Measurements from ENCODE around the gene UGT1A7.

The UGT1A7 gene

DNA sequence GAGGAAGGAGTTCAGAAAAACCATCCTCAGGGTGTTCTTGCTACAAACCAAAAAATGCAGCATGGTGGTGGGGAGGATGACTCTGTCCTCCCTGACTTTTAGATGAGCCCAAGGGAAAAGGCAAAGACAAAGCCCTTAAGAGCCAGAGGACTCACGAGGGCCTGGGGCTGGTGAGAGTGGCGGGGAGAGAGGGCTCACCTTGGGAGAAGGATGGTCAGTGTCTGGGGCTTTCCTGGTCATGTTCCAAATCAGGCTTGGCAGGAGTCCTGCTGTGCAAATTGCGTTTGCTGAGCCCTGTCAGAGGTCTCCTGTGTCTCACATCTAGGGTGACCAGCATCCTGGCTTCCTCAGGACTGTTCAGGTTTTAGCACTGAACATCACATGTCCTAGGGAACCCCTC is 83.1 kb downstream of the UGT1A7 start:
- DNase-seq, result no peak

DNA sequence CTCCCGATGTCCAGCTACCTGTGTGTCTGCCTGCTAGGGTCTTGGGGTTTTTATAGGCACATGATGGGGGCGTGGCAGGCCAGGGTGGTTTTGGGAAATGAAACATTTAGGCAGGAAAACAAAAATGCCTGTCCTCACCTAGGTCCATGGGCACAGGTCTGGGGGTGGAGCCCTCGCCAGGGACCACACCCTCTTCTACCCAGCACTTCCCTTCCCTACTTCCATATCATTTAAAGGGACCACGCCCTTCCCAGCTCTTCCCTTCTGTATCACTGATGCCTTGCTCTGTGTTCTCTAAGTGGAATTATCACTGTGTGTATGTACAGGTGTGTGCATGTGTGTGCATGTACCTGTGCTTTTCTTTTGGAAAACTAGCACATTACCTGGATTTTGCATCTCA is 84.7 kb downstream of the UGT1A7 start:
- DNase-seq, result no peak

DNA sequence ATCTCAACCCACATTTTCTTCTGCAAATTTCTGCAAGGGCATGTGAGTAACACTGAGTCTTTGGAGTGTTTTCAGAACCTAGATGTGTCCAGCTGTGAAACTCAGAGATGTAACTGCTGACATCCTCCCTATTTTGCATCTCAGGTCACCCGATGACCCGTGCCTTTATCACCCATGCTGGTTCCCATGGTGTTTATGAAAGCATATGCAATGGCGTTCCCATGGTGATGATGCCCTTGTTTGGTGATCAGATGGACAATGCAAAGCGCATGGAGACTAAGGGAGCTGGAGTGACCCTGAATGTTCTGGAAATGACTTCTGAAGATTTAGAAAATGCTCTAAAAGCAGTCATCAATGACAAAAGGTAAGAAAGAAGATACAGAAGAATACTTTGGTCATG is 86.4 kb downstream of the UGT1A7 start:
- DNase-seq, result no peak

DNA sequence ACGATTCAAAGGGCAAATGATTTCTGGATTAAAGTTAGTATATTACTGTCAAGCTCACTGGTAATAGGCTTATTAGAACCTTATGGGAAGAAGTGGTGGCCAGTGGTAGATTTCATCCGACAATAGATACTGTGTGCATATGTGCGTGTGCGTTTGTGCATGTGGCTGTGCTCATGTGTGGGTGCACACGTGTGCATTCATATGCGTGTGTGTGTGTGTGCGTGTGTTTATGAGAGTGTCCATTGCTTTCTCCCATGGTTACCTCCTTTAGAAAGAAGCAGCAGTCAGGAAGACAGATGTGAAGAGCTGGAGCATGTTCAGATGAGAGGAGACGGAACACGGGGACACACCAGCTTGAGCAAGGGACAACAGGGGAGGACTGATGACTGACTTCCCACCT is 87.6 kb downstream of the UGT1A7 start:
- DNase-seq, result no peak

DNA sequence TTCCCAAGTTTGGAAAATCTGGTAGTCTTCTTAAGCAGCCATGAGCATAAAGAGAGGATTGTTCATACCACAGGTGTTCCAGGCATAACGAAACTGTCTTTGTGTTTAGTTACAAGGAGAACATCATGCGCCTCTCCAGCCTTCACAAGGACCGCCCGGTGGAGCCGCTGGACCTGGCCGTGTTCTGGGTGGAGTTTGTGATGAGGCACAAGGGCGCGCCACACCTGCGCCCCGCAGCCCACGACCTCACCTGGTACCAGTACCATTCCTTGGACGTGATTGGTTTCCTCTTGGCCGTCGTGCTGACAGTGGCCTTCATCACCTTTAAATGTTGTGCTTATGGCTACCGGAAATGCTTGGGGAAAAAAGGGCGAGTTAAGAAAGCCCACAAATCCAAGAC is 90.5 kb downstream of the UGT1A7 start:
- DNase-seq, result no peak

DNA sequence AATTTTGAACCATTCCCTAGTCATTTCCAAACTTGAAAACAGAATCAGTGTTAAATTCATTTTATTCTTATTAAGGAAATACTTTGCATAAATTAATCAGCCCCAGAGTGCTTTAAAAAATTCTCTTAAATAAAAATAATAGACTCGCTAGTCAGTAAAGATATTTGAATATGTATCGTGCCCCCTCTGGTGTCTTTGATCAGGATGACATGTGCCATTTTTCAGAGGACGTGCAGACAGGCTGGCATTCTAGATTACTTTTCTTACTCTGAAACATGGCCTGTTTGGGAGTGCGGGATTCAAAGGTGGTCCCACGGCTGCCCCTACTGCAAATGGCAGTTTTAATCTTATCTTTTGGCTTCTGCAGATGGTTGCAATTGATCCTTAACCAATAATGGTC is 90.9 kb downstream of the UGT1A7 start:
- no peak for DNase-seq

DNA sequence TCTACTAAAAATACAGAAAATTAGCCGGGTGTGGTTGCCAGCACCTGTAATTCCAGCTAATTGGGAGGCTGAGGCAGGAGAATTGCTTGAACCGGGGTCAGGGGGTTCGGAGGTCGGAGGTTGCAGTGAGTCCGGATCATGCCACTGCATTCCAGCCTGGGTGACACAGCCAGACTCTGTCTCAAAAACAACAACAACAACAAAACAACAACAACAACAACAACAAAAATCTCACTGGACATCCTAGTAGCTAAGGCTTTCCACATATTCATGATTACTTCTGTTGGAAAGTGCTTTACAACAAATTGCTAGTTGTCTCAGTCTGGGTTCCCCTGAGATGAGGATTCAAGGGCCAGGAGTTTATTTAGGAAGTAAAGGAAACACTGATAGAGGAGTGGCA is 92.2 kb downstream of the UGT1A7 start:
- no peak for DNase-seq

DNA sequence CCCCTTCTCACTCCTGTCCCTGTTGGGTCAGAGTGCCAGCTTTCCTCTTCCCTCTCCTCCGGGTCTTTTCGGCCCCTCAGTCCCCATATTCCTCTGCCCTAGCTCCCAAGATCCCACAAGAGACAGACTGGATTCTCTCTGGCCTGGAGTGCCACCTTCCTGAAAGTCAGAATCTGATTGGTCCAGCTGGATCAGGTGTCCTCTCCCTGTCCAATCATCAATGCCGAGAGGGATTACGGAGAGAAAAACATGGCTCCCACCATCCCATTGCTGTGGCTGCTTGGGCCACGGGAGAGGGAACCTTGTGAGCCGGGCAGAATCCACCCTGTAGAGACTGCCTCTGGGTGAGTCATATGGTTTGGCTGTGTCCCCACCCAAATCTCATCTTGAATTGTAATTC is 93.7 kb downstream of the UGT1A7 start:
- no peak for DNase-seq

DNA sequence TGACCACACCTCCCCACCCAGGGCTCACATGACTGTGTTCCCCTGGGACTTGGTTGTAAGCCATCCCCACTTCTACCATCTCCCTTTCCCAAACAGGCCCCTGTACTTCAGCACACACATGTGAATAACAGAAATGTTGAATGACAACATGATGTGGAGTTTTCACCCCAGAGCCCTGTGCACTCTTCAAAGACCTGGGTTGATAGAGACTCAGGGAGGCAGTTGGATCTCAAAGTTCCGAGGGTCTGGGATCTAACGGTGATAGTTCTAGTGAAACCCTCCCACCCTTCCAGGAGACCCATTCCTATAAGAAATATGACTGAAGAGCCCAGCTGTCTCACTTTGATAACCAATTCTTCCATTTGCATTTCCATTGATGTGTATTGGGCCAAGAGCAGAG is 96.3 kb downstream of the UGT1A7 start, which contains the start of gene MROH2A:
Gene MROH2A, plus strand, starts transcription at position 301 of the 400 bp plus-strand sequence. CDS start 1,029 bp downstream, outside the sequence.
- DNase-seq, result no peak

DNA sequence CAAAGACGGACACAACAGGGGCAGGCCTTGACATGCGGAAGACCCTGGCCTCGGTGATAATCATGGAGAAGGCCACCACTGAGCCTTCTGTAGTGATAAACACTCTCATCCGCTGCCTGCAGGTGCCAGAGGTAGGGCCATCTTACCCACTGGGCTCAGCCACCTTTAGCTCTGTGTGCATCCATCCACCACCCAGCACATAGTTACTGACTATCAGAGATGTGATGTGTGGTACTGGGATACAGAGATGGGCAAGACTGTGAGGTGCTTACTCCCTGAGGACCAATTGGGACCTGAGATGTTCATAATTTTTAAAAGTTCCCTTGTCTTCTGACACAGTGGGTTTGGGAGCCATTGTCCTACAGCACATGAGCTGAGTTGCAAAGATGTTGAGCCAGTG is 98.0 kb downstream of the UGT1A7 start:
- no peak for DNase-seq

DNA sequence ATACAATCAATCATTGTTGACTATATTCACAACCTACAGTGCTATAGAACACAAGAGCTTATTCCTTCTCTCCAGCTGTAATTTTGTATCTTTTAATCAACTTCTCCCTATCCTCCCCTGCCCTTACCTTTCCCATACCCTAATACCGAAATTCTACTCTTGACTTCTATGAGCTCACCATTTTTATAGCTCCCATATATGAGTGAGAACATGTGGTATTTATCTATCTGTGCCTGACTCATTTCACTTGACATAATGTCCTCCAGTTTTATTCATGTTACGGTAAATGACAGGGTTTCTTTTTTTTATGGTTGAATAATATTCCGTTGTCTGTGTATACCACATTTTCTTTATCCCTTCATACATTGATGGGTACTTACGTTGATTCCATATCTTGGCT is 99.1 kb downstream of the UGT1A7 start:
- DNase-seq, result no peak

DNA sequence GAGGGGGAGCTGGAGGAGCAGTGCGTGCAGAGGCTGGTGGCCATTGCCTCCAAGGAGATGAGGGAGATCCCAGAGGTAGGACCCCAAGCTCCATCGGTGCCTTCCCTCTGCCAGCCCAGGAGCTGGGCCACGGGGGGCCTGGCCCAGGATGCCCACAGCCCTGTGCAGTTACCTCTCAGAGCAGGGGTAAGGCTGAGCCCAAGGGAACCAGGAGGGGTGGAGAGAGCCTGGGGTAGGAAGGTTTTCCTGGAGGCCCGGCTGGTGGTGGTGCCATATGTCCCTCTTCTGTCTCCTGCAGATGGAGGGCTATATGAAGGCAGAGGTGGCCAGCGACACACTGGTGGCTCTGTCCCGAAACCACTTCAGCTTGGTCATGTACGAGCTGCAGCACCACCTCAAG is 107.9 kb downstream of the UGT1A7 start:
- DNase-seq, result no peak

DNA sequence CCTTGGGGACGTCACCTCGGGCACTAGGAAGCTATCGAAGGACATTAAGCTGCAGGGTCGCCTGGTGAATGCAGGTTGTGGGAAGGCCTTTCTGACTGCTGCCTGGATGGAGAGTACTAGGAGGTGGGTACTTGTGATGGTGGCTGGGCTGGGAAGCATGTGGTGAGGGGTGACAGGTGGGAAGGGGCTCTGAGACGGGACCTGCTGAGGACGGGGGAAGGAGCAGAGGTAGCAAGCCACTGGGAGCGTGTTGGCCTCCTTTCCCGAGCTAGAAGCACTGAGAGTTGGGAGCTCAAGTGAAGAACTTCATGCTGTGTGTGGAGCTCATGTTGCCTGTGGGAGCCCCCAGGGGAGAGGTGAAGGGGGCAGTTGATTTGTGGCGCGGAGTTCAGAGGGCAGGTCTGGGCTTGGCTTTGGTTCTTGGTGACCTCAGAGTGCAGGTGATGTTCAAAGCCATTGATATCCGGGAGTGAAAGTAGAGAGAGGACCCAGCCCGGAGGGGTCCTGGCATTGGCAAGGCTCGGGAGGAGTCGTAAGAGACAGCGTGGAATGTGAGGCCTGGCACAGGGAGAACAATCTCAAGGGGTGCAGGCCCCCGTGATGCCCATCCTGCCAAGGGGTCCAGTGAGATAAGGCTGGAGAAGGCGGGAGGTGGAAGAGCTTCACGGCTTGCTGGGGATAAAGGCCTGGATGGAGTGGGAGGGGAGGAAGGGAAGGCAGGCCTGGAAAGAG is 109.6 kb downstream of the UGT1A7 start:
- DNase-seq, result no peak

DNA sequence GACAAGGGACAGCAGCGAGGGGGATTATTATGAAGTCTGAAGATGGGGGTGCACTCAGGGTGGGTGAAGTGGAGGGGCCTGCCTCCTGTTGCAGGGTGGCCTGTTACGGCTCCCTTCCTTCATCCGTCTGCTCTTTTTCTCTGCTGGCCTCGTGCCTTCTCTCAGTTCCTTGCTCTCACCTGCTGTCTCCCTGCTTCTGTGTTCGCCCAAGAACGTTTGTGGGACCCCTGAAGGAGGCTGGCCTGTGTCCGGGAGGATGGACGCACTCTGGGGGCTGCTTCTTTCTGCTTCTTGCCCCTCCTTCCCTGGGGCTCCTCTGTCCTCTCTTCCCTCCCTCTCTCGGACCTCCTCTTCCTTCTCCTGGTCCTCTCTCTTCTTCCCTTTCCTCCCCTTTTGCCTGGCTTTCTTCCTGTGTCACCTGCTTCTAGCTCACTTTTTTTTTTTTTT is 110.2 kb downstream of the UGT1A7 start:
- DNase-seq, result no peak

DNA sequence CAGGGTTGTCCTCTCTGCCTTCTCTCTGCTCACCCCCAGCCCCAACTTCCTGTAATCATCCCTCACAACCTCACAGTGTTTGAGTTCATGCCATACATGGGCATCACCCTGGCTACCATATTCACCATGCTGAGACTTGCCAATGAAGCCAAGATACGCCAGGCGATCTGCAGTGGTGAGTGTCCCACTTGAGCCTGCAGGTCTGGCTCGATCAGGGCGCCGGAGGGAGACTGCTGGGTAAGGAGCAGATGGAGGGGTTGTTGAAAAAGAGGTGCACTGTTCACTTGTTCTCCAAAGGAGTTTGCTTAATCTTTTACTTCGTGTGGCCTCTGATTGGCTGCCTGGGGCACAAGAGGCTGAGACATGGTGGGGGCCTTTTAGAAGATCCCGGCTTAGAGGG is 111.0 kb downstream of the UGT1A7 start:
- no peak for DNase-seq

DNA sequence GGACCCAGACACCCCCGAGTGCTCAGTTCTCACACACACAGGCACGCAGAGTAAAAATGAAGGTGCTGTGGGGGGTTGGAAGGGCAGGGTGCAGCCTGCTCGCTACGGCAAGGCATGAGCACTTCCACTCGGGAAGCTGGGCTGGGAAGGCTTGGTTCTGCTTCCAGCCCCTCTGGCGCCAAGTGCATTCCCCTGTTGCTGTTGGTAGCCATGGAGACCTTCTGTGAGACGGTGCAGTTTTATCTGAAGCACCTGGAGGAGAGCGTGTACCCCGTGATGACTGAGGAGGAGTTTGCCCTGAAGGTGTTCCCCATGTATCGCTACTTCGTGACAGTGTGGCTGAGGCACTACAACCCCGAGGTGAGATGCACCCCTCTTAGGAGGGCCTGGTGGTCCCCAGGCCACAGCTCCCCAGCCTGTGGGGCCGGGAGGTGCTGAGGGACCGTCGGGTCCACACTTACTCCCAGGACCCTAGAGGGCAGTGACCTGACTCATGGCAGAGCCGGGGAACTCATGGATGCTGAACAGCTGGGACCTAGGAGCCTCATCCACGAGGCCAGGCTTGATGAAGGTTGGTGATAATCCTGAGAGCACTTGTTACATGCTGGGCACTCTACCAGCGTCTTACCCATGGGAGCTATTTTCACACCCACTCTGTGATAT is 111.9 kb downstream of the UGT1A7 start:
- DNase-seq, result no peak

DNA sequence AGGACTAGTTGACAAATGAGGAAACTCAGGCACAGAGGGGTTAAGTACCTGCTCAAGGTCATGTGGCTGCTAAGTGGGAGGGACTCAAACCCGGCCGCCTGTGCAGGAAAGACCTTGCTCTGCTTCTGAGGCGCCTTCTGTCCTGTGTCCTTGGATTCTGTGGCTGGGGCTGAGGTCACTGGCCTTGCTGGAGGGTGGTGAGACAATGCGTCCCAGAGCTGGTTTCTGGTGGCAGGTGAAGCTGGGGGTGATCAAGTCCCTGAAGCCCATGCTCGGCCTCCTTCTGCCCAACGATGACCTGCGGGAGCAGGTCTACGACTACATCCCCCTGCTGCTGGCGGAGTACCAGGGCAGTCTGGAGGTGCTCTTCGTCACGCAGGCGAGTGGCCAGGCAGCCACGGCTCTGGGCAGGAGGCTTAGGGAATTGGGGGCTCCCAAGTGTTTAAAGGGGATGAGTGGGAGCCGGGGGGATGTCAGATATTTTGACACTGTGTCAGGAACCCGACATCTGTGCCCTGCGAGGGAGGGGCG is 112.5 kb downstream of the UGT1A7 start:
- DNase-seq, result no peak

DNA sequence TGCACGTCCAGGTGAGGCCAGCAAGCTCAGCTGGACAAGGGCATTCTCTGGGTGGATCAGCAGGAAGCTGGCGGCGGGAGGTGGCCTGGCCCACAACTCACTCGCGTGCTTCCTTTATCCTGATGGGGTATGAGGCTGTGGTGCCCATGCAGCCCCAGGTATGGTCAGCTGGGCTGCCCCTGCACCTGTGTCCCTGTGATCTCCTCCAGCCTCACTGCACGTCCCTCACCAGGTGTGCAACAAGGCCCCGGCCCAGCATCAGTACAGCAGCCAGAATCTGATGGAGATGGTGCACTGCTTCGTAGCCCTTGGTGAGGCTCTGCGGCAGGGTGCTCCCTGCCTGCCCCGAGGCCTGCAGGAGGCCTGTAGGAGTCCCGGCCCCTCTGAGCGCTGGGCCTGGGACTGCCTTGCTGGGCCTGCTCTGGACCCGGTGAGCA is 114.1 kb downstream of the UGT1A7 start:
- DNase-seq, result no peak

DNA sequence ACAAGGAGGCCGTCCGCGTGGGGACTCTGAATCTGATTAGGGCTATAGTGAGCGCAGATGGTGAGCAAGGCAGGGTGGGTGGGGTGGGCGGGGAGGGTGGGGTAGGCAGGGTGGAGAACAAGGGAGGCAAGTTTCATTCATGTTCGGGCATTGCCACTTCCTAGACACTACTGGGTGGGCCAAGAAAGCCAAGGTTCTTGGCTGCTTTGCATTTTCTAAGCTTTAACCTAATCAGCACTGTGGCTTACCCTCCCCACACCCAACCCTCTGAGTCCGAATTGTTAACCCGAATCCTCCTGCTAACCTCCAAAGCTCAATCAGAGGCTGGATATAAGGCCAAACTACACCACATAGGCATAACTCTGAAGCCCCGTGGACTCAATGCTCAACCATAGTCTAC is 114.6 kb downstream of the UGT1A7 start:
- DNase-seq, result no peak

DNA sequence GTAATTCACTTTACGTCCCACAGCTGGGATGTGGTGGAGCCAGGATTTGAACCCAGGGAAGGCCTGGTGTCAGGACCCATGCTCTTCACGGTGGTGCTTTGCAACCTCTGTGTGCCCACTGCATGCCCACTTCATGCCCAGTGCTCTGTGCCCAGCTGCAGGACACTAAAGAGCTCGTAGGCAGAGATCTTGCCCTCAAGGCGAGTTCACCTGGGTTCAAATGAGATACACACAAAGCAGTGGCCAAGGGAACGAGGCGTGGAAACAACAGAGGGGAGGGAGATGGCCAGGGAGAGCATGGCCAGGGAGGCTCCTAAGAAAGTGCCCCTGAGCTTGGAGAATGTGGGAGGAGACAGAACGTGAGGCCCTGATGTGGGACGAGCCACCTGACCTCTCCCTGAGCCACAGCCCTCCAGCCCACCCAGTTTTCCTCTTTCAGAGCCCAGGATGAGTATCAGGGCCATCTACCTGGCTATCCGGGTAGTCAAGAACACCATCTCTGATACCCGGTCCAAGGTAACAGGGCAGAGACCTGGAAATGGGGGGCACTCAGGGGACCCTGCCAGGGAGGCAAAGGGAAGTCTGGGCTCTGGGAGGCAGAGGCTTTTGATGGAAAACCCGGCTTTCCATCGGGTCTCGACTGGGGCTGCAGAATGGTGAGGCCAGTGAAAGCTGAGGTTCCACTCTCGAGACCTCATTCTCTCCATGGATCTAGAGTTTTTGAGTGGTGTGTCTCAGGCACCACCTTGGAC is 116.8 kb downstream of the UGT1A7 start:
- DNase-seq, result no peak

DNA sequence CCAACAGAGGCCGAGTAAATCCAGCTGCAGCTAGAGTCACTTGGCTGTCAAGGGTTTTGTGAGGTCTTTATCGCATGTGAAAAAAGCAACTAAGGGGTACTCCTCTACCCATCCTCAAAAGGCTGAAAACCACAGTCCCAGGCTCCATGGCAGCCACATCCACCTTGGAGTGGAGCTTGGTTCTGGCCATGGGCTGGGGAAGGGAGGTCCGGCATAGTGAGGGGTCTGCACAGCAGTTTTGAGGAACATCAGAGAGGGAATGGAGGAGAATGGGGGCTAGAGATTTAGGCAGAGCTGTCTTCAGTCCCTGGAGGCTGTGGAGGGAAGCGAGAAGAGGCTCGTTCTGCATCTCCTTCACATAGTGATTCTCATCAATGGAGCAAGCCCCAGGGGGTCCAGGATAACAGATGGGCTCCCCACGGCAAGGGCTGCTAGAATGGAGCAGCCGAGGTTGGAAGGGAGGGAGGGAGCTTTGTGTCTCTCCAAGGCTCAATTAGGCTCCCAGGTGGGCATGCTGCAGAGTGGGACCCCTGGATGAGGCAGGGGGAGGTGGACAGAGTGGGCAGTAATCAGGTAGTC is 117.5 kb downstream of the UGT1A7 start:
- no peak for DNase-seq

DNA sequence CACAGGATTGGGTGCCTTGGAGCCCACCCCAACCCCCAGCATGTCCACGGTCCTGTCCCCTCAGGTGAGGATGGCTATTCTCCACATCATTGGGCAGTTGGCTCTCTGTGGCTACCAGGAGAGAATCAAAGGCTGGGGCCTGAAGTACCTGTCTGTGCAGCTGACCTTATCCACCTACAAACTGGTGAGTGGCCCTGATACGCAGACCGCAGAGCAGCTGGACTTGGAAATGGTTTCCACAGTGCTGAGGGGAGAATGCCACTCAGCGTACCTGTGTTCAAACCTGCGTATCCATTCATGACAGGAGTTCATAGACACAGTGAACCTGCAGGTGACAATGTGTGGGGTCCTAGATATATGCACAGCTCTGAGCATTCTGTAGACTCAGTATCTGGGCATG is 118.0 kb downstream of the UGT1A7 start:
- DNase-seq, result no peak

DNA sequence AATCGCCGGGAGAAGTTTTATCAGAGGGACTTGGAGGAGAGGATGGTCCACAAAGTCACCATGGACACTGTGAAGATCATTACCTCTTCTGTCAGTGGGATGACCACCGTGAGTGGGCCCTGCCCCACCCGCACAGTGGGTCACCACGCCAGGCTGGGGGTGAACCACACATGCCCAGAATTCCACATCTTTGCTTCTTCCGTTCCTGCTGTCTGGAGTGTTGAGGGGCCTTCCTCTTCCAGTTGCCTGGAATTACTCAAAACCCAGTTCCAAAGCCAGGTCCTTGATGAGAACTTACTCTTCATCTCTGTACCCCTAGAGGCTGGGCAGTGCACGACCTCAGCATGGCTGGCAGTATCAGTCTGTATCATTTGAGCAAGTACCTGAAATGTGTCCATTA is 118.5 kb downstream of the UGT1A7 start:
- DNase-seq, result no peak
